ENCODE measurements around the gene ZNF367. TPM values are rescaled to one million over a fixed set of nuclear protein-coding genes. Genes with fewer than 3 reads are reported as not detected.

The ZNF367 gene
- polyA plus RNA-seq, 2 donors = 1.6 to 2.5 TPM

- Histone ChIP-seq H3K27me3 (ENCODE audit: control insufficient read depth in 1 of 2, insufficient read depth in 2 of 2, low read length in 2 of 2) (no peaks in the 10 kb centered on the region), H3K4me3 (ENCODE audit: low read depth in 1 of 2, low read length in 2 of 2) (no peak overlapping the region), H3K9me3 (ENCODE audit: control insufficient read depth in 2 of 2, insufficient read depth in 1 of 2, low read depth in 1 of 2, low read length in 1 of 2) (no peaks in the 10 kb centered on the region), H3K36me3 (ENCODE audit: control insufficient read depth in 2 of 2, insufficient read depth in 2 of 2, low read length in 1 of 2) (no peaks in the 10 kb centered on the region), H3K4me1 (ENCODE audit: control insufficient read depth in 2 of 2, insufficient read depth in 2 of 2, low read length in 1 of 2) (no peaks in the 10 kb centered on the region), H3K27ac (ENCODE audit: low read depth in 2 of 2, low read length in 1 of 2) (no peak overlapping the region)
- 91 to 94% methylated on average over 5 of the region's 5 CpGs for WGBS, 2 donors
These were observed 6.9 kb downstream of the ZNF367 start for GRCh38 chr9:96411129-96411838.

- Histone ChIP-seq H3K27me3 (ENCODE audit: control insufficient read depth in 1 of 2, insufficient read depth in 2 of 2, low read length in 2 of 2) (no peaks in the 10 kb centered on the region), H3K9me3 (ENCODE audit: control insufficient read depth in 2 of 2, insufficient read depth in 1 of 2, low read depth in 1 of 2, low read length in 1 of 2) (no peaks in the 10 kb centered on the region), H3K4me1 (ENCODE audit: control insufficient read depth in 2 of 2, insufficient read depth in 2 of 2, low read length in 1 of 2) (no peaks in the 10 kb centered on the region), H3K36me3 (ENCODE audit: control insufficient read depth in 2 of 2, insufficient read depth in 2 of 2, low read length in 1 of 2) (no peaks in the 10 kb centered on the region), H3K27ac (ENCODE audit: low read depth in 2 of 2, low read length in 1 of 2) (no peak overlapping the region), H3K4me3 (ENCODE audit: low read depth in 1 of 2, low read length in 2 of 2) (no peak overlapping the region)
- WGBS, 2 donors = 78 to 82% methylated on average over 9 of the region's 9 CpGs
These were observed 9.5 kb downstream of the ZNF367 start for GRCh38 chr9:96408409-96409280.

DNA sequence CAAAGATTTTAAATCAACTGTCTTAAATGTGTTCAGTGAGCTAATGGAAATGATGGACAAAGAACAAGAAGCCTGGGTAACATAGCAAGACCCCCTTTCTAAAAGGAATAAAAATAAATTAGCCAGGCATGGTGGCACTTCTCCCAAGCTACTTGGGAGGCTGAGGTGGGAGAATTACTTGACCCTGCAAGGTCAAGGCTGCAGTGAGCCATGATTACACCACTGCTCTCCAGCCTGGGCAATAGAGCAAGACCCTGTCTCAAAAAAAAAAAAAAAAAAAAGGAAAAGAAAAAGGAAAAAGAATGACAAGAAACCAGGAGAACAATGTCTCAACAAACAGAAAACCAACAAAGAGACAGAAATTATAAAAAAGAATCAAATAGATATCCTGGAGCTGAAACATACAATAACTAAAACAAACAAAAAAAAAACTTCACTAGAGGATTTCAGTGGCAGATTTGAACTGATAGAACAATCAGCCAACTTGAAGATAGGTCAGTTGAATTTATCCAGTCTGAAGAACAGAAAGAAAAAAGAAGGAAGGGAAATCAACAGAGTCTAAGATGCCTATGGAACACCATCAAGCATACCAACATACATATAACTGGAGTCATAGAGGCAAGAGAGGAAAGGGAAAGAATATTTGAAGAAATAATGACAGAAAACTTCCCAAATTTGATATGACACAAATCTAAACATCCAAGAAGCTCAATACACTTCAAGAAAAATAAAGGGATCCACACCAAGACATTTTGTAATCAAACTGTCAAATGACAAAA lies 17.8 kb downstream of the ZNF367 start:
- Histone ChIP-seq H3K9me3 (ENCODE audit: control insufficient read depth in 2 of 2, insufficient read depth in 1 of 2, low read depth in 1 of 2, low read length in 1 of 2) (no peaks in the 10 kb centered on the region), H3K4me1 (ENCODE audit: control insufficient read depth in 2 of 2, insufficient read depth in 2 of 2, low read length in 1 of 2) (no peaks in the 10 kb centered on the region), H3K27ac (ENCODE audit: low read depth in 2 of 2, low read length in 1 of 2) (no peak overlapping the region), H3K36me3 (ENCODE audit: control insufficient read depth in 2 of 2, insufficient read depth in 2 of 2, low read length in 1 of 2) (no peaks in the 10 kb centered on the region), H3K4me3 (ENCODE audit: low read depth in 1 of 2, low read length in 2 of 2) (no peak overlapping the region), H3K27me3 (ENCODE audit: control insufficient read depth in 1 of 2, insufficient read depth in 2 of 2, low read length in 2 of 2) (no peaks in the 10 kb centered on the region)

- H3K9me3 ChIP-seq (ENCODE audit: control insufficient read depth in 2 of 2, insufficient read depth in 1 of 2, low read depth in 1 of 2, low read length in 1 of 2) = no peaks in the 10 kb centered on the region
- no peaks in the 10 kb centered on the region for H3K27me3 ChIP-seq (ENCODE audit: control insufficient read depth in 1 of 2, insufficient read depth in 2 of 2, low read length in 2 of 2)
- H3K27ac ChIP-seq (ENCODE audit: low read depth in 2 of 2, low read length in 1 of 2) = no peak overlapping the region
- 91 to 96% methylated on average over 3 of the region's 3 CpGs for WGBS, 2 donors
- H3K36me3 ChIP-seq (ENCODE audit: control insufficient read depth in 2 of 2, insufficient read depth in 2 of 2, low read length in 1 of 2) = no peaks in the 10 kb centered on the region
- H3K4me3 ChIP-seq (ENCODE audit: low read depth in 1 of 2, low read length in 2 of 2) = no peak overlapping the region
- H3K4me1 ChIP-seq (ENCODE audit: control insufficient read depth in 2 of 2, insufficient read depth in 2 of 2, low read length in 1 of 2) = no peaks in the 10 kb centered on the region
These were observed 18.9 kb downstream of the ZNF367 start for GRCh38 chr9:96399325-96399633.

DNA sequence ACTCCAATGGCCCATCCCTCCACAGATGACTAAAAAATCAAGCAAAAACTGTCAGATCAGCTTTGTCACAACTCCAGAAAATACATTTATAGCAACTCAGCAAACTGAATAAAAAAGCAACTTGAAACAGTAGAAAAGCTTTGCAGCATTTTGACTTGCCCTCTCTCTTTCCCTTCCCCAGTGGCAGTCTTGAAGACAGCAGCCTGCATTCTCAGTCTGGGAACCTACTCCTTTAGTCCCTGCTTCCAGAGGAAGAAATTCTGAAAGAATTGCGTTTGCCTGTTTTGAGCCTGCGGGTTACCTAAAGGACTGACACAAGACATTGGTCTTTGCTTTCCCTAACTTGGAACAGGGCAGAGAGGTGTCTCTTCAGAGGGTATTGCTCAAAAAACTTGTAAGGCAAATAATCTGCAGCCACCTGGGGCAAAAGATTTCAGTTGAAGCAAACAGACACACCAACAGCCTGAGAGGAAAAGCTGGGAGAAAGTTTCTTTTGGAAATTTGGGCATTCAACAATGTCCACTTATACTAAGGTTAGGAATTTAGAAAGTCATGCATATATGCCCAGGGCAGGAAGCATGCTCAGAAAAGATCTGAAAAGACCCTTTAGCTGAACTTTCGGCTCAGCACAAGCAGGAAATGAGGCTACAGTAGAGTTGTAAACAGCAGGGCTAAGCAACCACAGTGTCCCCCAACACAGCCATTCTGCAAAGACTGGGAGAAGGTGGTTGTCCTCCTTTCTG lies 19.4 kb downstream of the ZNF367 start:
- H3K4me1 ChIP-seq (ENCODE audit: control insufficient read depth in 2 of 2, insufficient read depth in 2 of 2, low read length in 1 of 2) = no peaks in the 10 kb centered on the region
- no peak overlapping the region for H3K4me3 ChIP-seq (ENCODE audit: low read depth in 1 of 2, low read length in 2 of 2)
- no peak overlapping the region for H3K27ac ChIP-seq (ENCODE audit: low read depth in 2 of 2, low read length in 1 of 2)
- H3K27me3 ChIP-seq (ENCODE audit: control insufficient read depth in 1 of 2, insufficient read depth in 2 of 2, low read length in 2 of 2) = no peaks in the 10 kb centered on the region
- H3K36me3 ChIP-seq (ENCODE audit: control insufficient read depth in 2 of 2, insufficient read depth in 2 of 2, low read length in 1 of 2) = no peaks in the 10 kb centered on the region
- H3K9me3 ChIP-seq (ENCODE audit: control insufficient read depth in 2 of 2, insufficient read depth in 1 of 2, low read depth in 1 of 2, low read length in 1 of 2) = no peaks in the 10 kb centered on the region
- 72 to 75% methylated on average over 3 of the region's 3 CpGs for WGBS, 2 donors

- Histone ChIP-seq H3K27me3 (ENCODE audit: control insufficient read depth in 1 of 2, insufficient read depth in 2 of 2, low read length in 2 of 2) (no peaks in the 10 kb centered on the region), H3K4me1 (ENCODE audit: control insufficient read depth in 2 of 2, insufficient read depth in 2 of 2, low read length in 1 of 2) (peaks cover 0 to 3% of the 10 kb centered on the region in 2 donors), H3K27ac (ENCODE audit: low read depth in 2 of 2, low read length in 1 of 2) (no peak overlapping the region), H3K36me3 (ENCODE audit: control insufficient read depth in 2 of 2, insufficient read depth in 2 of 2, low read length in 1 of 2) (peaks cover 0 to 3% of the 10 kb centered on the region in 2 donors), H3K4me3 (ENCODE audit: low read depth in 1 of 2, low read length in 2 of 2) (no peak overlapping the region), H3K9me3 (ENCODE audit: control insufficient read depth in 2 of 2, insufficient read depth in 1 of 2, low read depth in 1 of 2, low read length in 1 of 2) (no peaks in the 10 kb centered on the region)
- WGBS, 2 donors = 96 to 98% methylated on average over 2 of the region's 2 CpGs
These were observed 22.2 kb downstream of the ZNF367 start for GRCh38 chr9:96395964-96396363.

GRCh38 chr9:96394832-96395496 lies 23.2 kb downstream of the ZNF367 start:
- H3K27me3 ChIP-seq (ENCODE audit: control insufficient read depth in 1 of 2, insufficient read depth in 2 of 2, low read length in 2 of 2) = no peaks in the 10 kb centered on the region
- no peaks in the 10 kb centered on the region for H3K9me3 ChIP-seq (ENCODE audit: control insufficient read depth in 2 of 2, insufficient read depth in 1 of 2, low read depth in 1 of 2, low read length in 1 of 2)
- H3K4me1 ChIP-seq (ENCODE audit: control insufficient read depth in 2 of 2, insufficient read depth in 2 of 2, low read length in 1 of 2) = peaks cover 0 to 3% of the 10 kb centered on the region in 2 donors
- H3K36me3 ChIP-seq (ENCODE audit: control insufficient read depth in 2 of 2, insufficient read depth in 2 of 2, low read length in 1 of 2) = peaks cover 0 to 3% of the 10 kb centered on the region in 2 donors
- no peak overlapping the region for H3K4me3 ChIP-seq (ENCODE audit: low read depth in 1 of 2, low read length in 2 of 2)
- H3K27ac ChIP-seq (ENCODE audit: low read depth in 2 of 2, low read length in 1 of 2) = no peak overlapping the region
- WGBS, 2 donors = 93 to 95% methylated on average over 6 of the region's 6 CpGs

DNA sequence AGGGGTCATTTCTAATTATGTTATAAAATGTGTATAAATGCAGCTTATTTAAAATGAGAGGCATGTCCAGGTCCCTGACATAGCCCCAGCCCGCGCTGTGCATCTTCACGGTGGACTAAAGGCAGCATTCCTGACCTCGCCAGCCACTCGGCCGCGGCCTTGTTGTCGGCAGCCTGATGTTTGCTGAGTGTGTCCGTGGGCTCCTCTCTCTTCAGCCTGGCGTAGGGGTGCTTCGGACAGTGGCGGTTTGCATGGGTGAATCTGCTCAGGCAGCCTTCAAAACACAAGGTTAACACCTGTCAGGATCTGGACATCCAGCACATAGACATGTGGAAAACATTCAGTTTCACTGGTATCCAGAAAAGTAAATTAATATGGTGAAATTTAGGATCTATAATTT lies 25.9 kb downstream of the ZNF367 start:
- 97% methylated on average over 12 of the region's 12 CpGs for WGBS, 2 donors
- no peak overlapping the region for H3K27ac ChIP-seq (ENCODE audit: low read depth in 2 of 2, low read length in 1 of 2)
- H3K27me3 ChIP-seq (ENCODE audit: control insufficient read depth in 1 of 2, insufficient read depth in 2 of 2, low read length in 2 of 2) = no peaks in the 10 kb centered on the region
- no peak overlapping the region for H3K4me3 ChIP-seq (ENCODE audit: low read depth in 1 of 2, low read length in 2 of 2)
- H3K4me1 ChIP-seq (ENCODE audit: control insufficient read depth in 2 of 2, insufficient read depth in 2 of 2, low read length in 1 of 2) = peaks cover 0 to 3% of the 10 kb centered on the region in 2 donors
- H3K9me3 ChIP-seq (ENCODE audit: control insufficient read depth in 2 of 2, insufficient read depth in 1 of 2, low read depth in 1 of 2, low read length in 1 of 2) = no peaks in the 10 kb centered on the region
- H3K36me3 ChIP-seq (ENCODE audit: control insufficient read depth in 2 of 2, insufficient read depth in 2 of 2, low read length in 1 of 2) = peaks cover 0 to 3% of the 10 kb centered on the region in 2 donors

All from esophagus (tissue), 2 donors.